Mesendoderm (in vitro differentiated cells): Measurements from ENCODE around the gene B3GALT2.

Experiments used
- DNase-seq: peaks from one replicate; pipeline ENCODE4 v3.0.0; 2013
- H2AK5ac ChIP-seq: 2 replicates; pipeline ENCODE4 v1.6.1; 2013; ENCODE audit warnings: low read length, inconsistent platforms
- H2BK120ac ChIP-seq: 2 replicates; pipeline ENCODE4 v1.6.1; 2013; ENCODE audit warnings: low read depth, mild to moderate bottlenecking, low read length, moderate library complexity, mixed read lengths
- H2BK15ac ChIP-seq: replicated peaks from 2 replicates; pipeline ENCODE4 v1.6.1; 2013; ENCODE audit warnings: low read depth, mild to moderate bottlenecking, moderate library complexity
- H2BK5ac ChIP-seq: 2 replicates; pipeline ENCODE4 v1.6.1; 2013; ENCODE audit warnings: low read length, inconsistent platforms
- H3K18ac ChIP-seq: 2 replicates; pipeline ENCODE4 v1.6.1; 2013; ENCODE audit warnings: mild to moderate bottlenecking, low read length, mixed read lengths
- H3K23ac ChIP-seq: one replicate; pipeline ENCODE4 v1.6.1; 2013; ENCODE audit warnings: low read length
- H3K27ac ChIP-seq: 2 replicates; pipeline ENCODE4 v1.5.1; 2013; ENCODE audit warnings: low read depth, mild to moderate bottlenecking, inconsistent platforms, low read length, moderate library complexity
- H3K27me3 ChIP-seq: 2 replicates; pipeline ENCODE4 v1.6.1; 2013; ENCODE audit warnings: low read length, control low read depth, mild to moderate bottlenecking, inconsistent platforms; ENCODE audit not compliant: insufficient read depth, poor library complexity
- H3K36me3 ChIP-seq: 2 replicates; pipeline ENCODE4 v1.6.1; 2013; ENCODE audit warnings: low read length, inconsistent platforms; ENCODE audit not compliant: control insufficient read depth, insufficient read depth
- H3K4ac ChIP-seq: one replicate; pipeline ENCODE4 v1.6.1; 2013; ENCODE audit warnings: low read depth, mild to moderate bottlenecking, low read length, moderate library complexity
- H3K4me1 ChIP-seq: 2 replicates; pipeline ENCODE4 v1.6.1; 2013; ENCODE audit warnings: low read depth, low read length, inconsistent platforms; ENCODE audit not compliant: control insufficient read depth
- H3K4me2 ChIP-seq: 2 replicates; pipeline ENCODE4 v1.6.1; 2013; ENCODE audit warnings: low read length
- H3K4me3 ChIP-seq: 2 replicates; pipeline ENCODE4 v1.5.1; 2013; ENCODE audit warnings: mild to moderate bottlenecking, low read length
- H3K56ac ChIP-seq: one replicate; pipeline ENCODE4 v1.6.1; 2013; ENCODE audit warnings: low read length
- H3K79me1 ChIP-seq: 2 replicates; pipeline ENCODE4 v1.6.1; 2013; ENCODE audit warnings: low read length, inconsistent platforms
- H3K79me2 ChIP-seq: 2 replicates; pipeline ENCODE4 v1.6.1; 2013; ENCODE audit warnings: mild to moderate bottlenecking, low read length; ENCODE audit not compliant: control insufficient read depth, insufficient read depth
- H3K9ac ChIP-seq: 2 replicates; pipeline ENCODE4 v1.6.1; 2013; ENCODE audit warnings: low read length, inconsistent platforms
- H4K5ac ChIP-seq: one replicate; pipeline ENCODE4 v1.6.1; 2013; ENCODE audit warnings: low read length
- H4K8ac ChIP-seq: one replicate; pipeline ENCODE4 v1.6.1; 2013; ENCODE audit warnings: low read depth, mild to moderate bottlenecking, control low read depth, low read length, moderate library complexity
- WGBS: extraction: QIAGEN DNeasy Blood & Tissue Kit; methylation state at CpG from one replicate; pipeline ENCODE4 v1.1.7; 2013; ENCODE audit warnings: low lambda C conversion rate, missing lambda C conversion rate; ENCODE audit not compliant: insufficient coverage; ENCODE audit errors: extremely low coverage; 5-methylcytosine and 5-hydroxymethylcytosine counted together
- small RNA-seq: library from polyadenylated mRNA; stranded (forward); fragments of <200 nt; extraction: miRNeasy Mini kit (QIAGEN cat#:217004); gene quantifications from one replicate; pipeline ENCODE3, GENCODE V24; 2013; ENCODE audit not compliant: insufficient read depth

B3GALT2 gene

DNA sequence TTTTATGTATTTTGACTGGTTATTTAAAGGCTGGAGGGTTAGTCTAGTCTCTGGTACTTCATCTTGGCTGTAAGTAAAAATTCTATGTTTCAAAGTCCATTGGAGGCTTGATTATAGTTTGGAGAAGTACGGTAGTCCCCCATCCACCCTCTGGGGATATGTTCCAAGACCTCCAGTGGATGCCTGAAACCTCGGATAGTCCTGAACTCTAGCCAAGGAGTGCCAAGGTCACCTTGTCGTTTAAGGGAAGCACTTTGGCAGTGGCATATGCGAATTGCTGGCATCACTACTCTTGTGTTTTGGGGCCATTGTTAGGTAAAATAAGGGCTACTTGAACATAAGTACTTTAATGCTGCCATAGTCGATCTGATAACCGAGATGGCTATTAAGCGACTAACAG, 46.2 kb downstream of the B3GALT2 start:
- no peak overlapping the region for H2BK5ac ChIP-seq
- no peak overlapping the region for H4K8ac ChIP-seq
- no peak overlapping the region for H3K23ac ChIP-seq
- H3K4ac ChIP-seq = no peak overlapping the region
- H2BK120ac ChIP-seq = no peak overlapping the region
- no peaks in the 10 kb centered on the region for H3K4me1 ChIP-seq
- no CpG with 5 or more reads among the region's 7 CpGs for WGBS
- H2AK5ac ChIP-seq = no peak overlapping the region
- H3K4me2 ChIP-seq = no peak overlapping the region
- H3K79me1 ChIP-seq = no peaks in the 10 kb centered on the region
- no peak overlapping the region for H3K18ac ChIP-seq
- H3K79me2 ChIP-seq = peaks cover 2% of the 10 kb centered on the region
- H3K36me3 ChIP-seq = no peaks in the 10 kb centered on the region
- H2BK15ac ChIP-seq = no peak overlapping the region
- no peak for DNase-seq
- no peak overlapping the region for H4K5ac ChIP-seq
- H3K4me3 ChIP-seq = no peak overlapping the region
- H3K27ac ChIP-seq = no peak overlapping the region
- no peaks in the 10 kb centered on the region for H3K27me3 ChIP-seq
- H3K56ac ChIP-seq = no peak overlapping the region
- no peak overlapping the region for H3K9ac ChIP-seq

DNA sequence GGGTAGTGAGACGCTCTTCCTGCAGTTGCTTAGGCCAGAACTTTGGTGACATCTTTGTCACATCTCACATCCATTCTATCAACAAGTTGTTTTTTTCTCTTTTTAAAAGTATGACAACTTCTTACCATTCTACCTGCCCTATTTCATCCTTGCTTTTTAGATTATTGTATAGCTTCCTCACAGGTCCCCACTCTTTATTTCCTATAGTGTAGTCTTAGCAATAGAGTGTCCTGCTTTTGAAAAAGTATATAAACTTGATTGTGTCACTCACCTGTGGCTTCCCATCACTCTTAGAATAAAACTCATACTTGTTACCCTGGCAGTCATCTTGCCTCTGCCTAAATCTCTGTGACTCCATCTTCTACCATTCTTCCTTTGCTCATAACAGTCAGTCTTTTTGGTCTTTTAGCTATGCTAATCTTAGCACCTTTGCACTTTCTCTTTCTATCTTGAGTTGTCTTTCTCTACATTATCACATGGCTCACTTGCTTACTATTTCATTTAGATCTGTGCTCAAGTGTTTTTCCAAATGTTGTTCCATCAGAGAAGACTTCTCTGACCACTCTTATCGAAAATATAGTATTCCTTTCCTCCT, 55.0 kb downstream of the B3GALT2 start:
- no peak for DNase-seq
- no peaks in the 10 kb centered on the region for H3K27me3 ChIP-seq
- peaks cover 8% of the 10 kb centered on the region for H3K79me2 ChIP-seq
- no peaks in the 10 kb centered on the region for H3K4me1 ChIP-seq
- no peak overlapping the region for H3K4me2 ChIP-seq
- WGBS = no CpG with 5 or more reads among the region's 2 CpGs
- no peak overlapping the region for H3K4ac ChIP-seq
- H3K36me3 ChIP-seq = no peaks in the 10 kb centered on the region
- H2AK5ac ChIP-seq = no peak overlapping the region
- no peak overlapping the region for H3K9ac ChIP-seq
- no peak overlapping the region for H3K18ac ChIP-seq
- no peak overlapping the region for H2BK120ac ChIP-seq
- no peak overlapping the region for H4K8ac ChIP-seq
- H3K79me1 ChIP-seq = peaks cover 3% of the 10 kb centered on the region
- no peak overlapping the region for H4K5ac ChIP-seq
- H2BK5ac ChIP-seq = no peak overlapping the region
- no peak overlapping the region for H3K56ac ChIP-seq
- no peak overlapping the region for H3K27ac ChIP-seq
- no peak overlapping the region for H3K4me3 ChIP-seq
- no peak overlapping the region for H3K23ac ChIP-seq
- H2BK15ac ChIP-seq = no peak overlapping the region

Small RNA genes lying within 50 kb of the gene (small RNA-seq; reads per million reads assigned to genes)
- 4.5 reads per million, percentile 66 among the genes with 10 or more reads in this experiment for gene MIR1278
